Effector memory CD8-positive, alpha-beta T cell (primary cell): Measurements from ENCODE around the gene SMAD9.

ENCODE experiments used
- ATAC-seq: fragments of 150-1000 bp; cut with Tn5 transposase; replicated peaks from 2 replicates; pipeline ENCODE4 v1.10.0; 2021; ENCODE audit warnings: mild to moderate bottlenecking, moderate library complexity
- DNase-seq, 3 experiments: peaks; one replicate each; pipeline ENCODE4 v3.0.0; 2021
- H3K27ac Mint-ChIP-seq, 2 donors: one replicate each; pipeline ENCODE4 v1.8.0; 2022; ENCODE audit warnings: mild to moderate bottlenecking in 2 of 2, mixed read lengths in 2 of 2, moderate library complexity in 2 of 2
- H3K27me3 Mint-ChIP-seq, 2 donors: one replicate each; pipeline ENCODE4 v1.8.0; 2022; ENCODE audit warnings: mixed read lengths in 2 of 2
- H3K36me3 Mint-ChIP-seq: one replicate; pipeline ENCODE4 v1.8.0; 2022; ENCODE audit warnings: mild to moderate bottlenecking, moderate library complexity, mixed read lengths; ENCODE audit not compliant: insufficient read depth
- H3K4me1 Mint-ChIP-seq, 2 donors: one replicate each; pipeline ENCODE4 v1.8.0; 2022; ENCODE audit warnings: low read depth in 2 of 2, mixed read lengths in 2 of 2
- H3K4me3 Mint-ChIP-seq, 2 donors: one replicate each; pipeline ENCODE4 v1.8.0; 2022; ENCODE audit warnings: mild to moderate bottlenecking in 2 of 2, mixed read lengths in 2 of 2, moderate library complexity in 2 of 2
- H3K9me3 Mint-ChIP-seq, 2 donors: one replicate each; pipeline ENCODE4 v1.8.0; 2022; ENCODE audit warnings: mixed read lengths in 2 of 2

SMAD9 gene

DNA sequence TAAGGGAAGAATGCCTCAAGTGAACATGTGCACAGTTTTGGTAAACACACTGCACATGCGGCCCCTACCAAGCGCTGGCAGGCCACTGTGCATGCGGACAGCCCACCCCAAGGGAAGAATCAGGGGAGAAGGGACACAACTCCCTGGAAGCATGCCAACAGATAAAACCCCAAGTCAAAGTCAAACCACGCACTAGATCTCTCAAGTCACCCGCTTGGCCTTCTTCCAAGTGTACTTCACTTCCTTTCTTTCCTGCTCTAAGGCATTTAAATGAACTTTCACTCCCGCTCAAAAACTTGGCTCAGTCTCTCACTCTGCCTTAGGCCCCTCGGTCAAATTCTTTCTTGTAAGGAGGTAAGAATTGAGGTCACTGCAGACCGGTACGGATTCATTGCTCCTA is 105.6 kb downstream of the SMAD9 start:
- no peak for ATAC-seq
- Mint-ChIP-seq H3K27ac (no peak overlapping the region), H3K36me3 (peaks cover 7% of the 10 kb centered on the region)

DNA sequence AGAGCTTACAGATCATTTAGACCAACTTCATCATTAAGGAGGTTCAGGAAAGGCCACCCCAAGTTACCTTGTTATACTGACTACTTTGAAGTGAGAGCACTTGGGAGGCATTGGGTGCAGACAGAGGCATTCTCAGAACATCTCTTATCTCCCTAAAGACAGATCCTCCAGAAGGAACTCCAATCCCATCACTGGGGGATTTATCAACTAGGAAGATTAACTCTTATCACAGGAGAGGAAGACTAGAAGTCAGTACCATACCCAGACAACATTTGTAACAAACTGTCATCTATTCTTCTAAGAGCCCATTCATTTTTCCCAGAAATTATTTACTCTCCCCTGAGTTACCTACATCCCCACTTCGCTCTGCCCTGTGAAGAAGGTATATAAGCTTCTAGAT is 106.8 kb downstream of the SMAD9 start:
- Mint-ChIP-seq H3K36me3 (no peaks in the 10 kb centered on the region), H3K4me3 (no peak overlapping the region), H3K27me3 (peaks cover 61 to 69% of the 10 kb centered on the region in 2 donors), H3K4me1 (peaks cover 1 to 2% of the 10 kb centered on the region in 2 donors), H3K9me3 (no peaks in the 10 kb centered on the region), H3K27ac (no peak overlapping the region)
- ATAC-seq (no peak), DNase-seq (no peak)

More for the DNA sequence above, 105.6 kb downstream of the SMAD9 start:
- H3K4me3 Mint-ChIP-seq, result no peak overlapping the region
- H3K9me3 Mint-ChIP-seq, result no peaks in the 10 kb centered on the region
- peaks cover 55 to 69% of the 10 kb centered on the region in 2 donors for H3K27me3 Mint-ChIP-seq
- peaks cover 10 to 12% of the 10 kb centered on the region in 2 donors for H3K4me1 Mint-ChIP-seq
- DNase-seq, result no peak

DNA sequence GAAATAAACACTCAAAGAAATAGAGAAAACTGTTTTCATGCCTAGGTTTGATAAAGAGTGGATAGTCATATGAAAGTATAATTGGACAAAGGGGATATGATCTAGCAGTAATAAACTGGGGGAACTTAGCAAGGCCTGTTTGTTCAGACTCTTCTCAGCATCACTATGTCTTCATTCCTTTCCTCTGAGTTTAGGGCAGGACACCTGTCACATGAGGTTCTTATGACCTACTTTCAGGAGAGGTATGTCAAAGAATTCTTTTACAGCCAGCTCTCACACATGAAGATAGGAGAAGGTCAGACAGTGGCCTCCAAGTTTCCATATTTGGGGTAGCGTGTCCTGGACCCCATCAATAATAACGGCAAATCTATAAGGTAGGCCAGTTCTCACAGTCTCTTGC is 112.4 kb downstream of the SMAD9 start:
- H3K4me3 Mint-ChIP-seq, result no peak overlapping the region
- H3K36me3 Mint-ChIP-seq, result no peaks in the 10 kb centered on the region
- H3K9me3 Mint-ChIP-seq, result no peaks in the 10 kb centered on the region
- DNase-seq (no peak), ATAC-seq (no peak)
- H3K27ac Mint-ChIP-seq, result no peak overlapping the region
- H3K27me3 Mint-ChIP-seq, result peaks cover 67 to 70% of the 10 kb centered on the region in 2 donors
- no peaks in the 10 kb centered on the region for H3K4me1 Mint-ChIP-seq

DNA sequence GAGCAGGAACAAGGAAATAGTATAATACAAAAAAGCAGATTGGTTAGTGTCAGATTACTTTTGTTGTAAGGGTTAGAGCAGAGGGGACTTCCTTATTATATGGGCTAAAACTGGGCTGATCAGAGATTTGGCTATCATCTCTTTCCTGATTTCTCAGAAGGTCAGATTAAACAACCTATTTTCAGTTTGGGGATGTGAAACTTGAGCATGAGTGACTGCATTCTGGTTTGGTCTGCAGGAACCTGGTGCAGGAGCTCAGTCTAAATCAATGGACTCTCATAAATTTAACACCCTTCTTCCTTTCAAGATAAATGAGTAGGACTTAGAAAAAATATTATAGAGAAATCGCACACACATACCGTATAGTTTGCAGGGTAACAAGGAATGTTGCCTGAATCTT is 113.9 kb downstream of the SMAD9 start:
- no peaks in the 10 kb centered on the region for H3K4me1 Mint-ChIP-seq
- H3K9me3 Mint-ChIP-seq, result no peaks in the 10 kb centered on the region
- DNase-seq (no peak), ATAC-seq (no peak)
- H3K27ac Mint-ChIP-seq, result no peak overlapping the region
- peaks cover 54 to 63% of the 10 kb centered on the region in 2 donors for H3K27me3 Mint-ChIP-seq
- H3K4me3 Mint-ChIP-seq, result no peak overlapping the region
- no peaks in the 10 kb centered on the region for H3K36me3 Mint-ChIP-seq

DNA sequence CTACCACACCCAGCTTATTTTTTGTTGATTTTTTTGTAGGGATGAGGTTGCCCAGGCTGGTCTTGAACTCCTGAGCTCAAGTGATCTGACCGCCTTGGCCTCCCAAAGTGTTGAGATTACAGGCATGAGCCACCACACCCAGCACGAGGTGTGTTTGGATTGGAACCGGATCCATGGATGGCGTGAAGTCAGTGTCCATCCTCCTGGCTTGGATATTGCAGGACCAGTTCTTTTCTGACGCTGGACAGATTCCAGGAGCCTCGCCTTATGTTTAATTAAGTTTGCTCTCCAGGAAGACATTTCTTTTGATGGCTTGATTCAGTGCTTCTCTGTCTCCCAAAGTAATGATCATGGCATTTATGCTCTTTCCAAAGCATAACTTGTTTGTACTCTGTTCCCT is 115.5 kb downstream of the SMAD9 start:
- Mint-ChIP-seq H3K9me3 (no peaks in the 10 kb centered on the region), H3K27ac (no peak overlapping the region), H3K27me3 (peaks cover 51% of the 10 kb centered on the region in 2 donors), H3K4me1 (no peaks in the 10 kb centered on the region), H3K36me3 (no peaks in the 10 kb centered on the region), H3K4me3 (no peak overlapping the region)
- DNase-seq (no peak), ATAC-seq (no peak)

DNA sequence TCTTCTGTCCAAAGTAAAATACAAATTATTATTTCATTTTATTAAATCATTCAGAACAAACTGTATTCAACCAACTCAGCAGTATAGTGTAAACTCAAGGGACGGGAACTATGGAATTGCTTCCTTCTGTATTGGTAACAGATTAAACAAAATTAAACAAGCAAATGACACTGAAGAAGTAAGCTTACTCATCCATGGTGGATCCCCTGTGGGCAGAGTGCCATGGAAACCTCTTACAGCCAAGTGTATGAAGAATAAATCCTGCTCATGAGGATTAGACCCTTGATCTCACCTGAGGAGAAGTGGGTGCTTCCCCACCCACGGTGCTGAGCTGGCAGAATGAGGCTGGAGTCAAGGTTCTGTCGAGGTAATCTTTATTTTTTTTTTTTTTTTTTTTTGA is 119.0 kb downstream of the SMAD9 start:
- Mint-ChIP-seq H3K4me1 (no peaks in the 10 kb centered on the region), H3K4me3 (no peak overlapping the region), H3K27me3 (peaks cover 32 to 37% of the 10 kb centered on the region in 2 donors), H3K27ac (no peak overlapping the region), H3K9me3 (no peaks in the 10 kb centered on the region), H3K36me3 (no peaks in the 10 kb centered on the region)
- no peak for ATAC-seq
- DNase-seq, result no peak

DNA sequence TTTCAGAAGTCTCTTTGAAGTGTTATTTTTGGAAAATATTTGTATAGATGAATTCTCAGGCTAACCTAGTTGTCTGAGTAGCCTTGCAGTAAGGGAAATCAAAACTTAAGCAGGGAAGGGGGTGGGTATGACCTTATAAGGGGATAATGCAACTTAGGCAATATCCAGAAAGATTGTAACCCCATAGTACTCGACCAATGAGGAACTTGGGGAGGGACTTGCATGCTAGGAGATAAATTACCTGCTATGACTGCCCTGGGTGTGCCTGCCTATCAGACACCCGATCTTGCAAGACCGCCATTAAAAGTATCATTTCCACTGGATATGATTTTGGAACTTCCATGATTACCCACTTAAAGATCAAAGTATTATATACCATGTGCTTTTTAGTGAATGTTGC is 124.0 kb downstream of the SMAD9 start:
- Mint-ChIP-seq H3K27ac (no peak overlapping the region), H3K36me3 (no peaks in the 10 kb centered on the region), H3K4me3 (no peak overlapping the region), H3K27me3 (peaks cover 23 to 24% of the 10 kb centered on the region in 2 donors), H3K4me1 (no peaks in the 10 kb centered on the region), H3K9me3 (no peaks in the 10 kb centered on the region)
- DNase-seq, result no peak
- no peak for ATAC-seq

DNA sequence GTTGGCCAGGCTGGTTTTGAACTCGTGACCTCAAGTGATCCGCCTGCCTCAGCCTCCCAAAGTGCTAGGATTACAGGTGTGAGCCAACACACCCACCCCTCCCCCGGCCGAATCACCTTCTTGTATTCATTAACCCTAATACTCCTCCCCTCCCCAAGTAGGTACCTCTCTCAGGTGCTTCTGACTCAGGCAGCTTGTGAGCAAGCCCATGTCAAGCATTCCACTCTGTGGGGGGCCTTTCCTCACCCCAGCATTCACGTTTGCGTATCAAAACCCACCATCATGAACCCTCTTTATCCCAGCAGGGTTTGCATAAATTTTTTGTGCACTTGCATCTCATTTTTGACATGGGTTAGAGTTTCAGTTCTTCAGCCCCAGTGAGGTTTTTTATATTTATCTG is 124.6 kb downstream of the SMAD9 start:
- Mint-ChIP-seq H3K4me1 (no peaks in the 10 kb centered on the region), H3K27me3 (peaks cover 25% of the 10 kb centered on the region in 2 donors), H3K4me3 (no peak overlapping the region), H3K9me3 (no peaks in the 10 kb centered on the region), H3K27ac (no peak overlapping the region), H3K36me3 (no peaks in the 10 kb centered on the region)
- no peak for DNase-seq
- ATAC-seq, result no peak
